GM06990 (cell line): ENCODE data around the gene BTG3.

ENCODE experiments used
- DNase-seq: peaks from one replicate; pipeline ENCODE4 v3.0.0-alpha.2; 2011; ENCODE audit not compliant: insufficient read length; ENCODE audit errors: extremely low read depth
- H3K27me3 ChIP-seq: replicated peaks from 2 replicates; pipeline ENCODE4 v1.6.0; 2011; ENCODE audit warnings: low read length; ENCODE audit not compliant: control insufficient read depth, insufficient read depth
- H3K36me3 ChIP-seq: 2 replicates; pipeline ENCODE4 v1.5.1; 2011; ENCODE audit warnings: low read length; ENCODE audit not compliant: control insufficient read depth, insufficient read depth
- H3K4me3 ChIP-seq: replicated peaks from 2 replicates; pipeline ENCODE4 v1.5.1; 2011; ENCODE audit warnings: low read depth, mild to moderate bottlenecking, control low read depth, low read length
- CTCF ChIP-seq: IDR thresholded peaks from 2 replicates; pipeline ENCODE4 v1.5.1; 2011; ENCODE audit warnings: low read length, control low read depth, mild to moderate bottlenecking, inconsistent platforms; ENCODE audit not compliant: insufficient read depth, poor library complexity, severe bottlenecking

The BTG3 gene

GRCh38 chr21:17616831-17617230, 4.1 kb upstream of the BTG3 start:
- DNase-seq: no peak
- no peaks in the 10 kb centered on the region for H3K27me3 ChIP-seq
- no peak for TF ChIP-seq CTCF
- H3K36me3 ChIP-seq: no peaks in the 10 kb centered on the region
- no peak overlapping the region for H3K4me3 ChIP-seq

GRCh38 chr21:17613242-17613676, 558 bp upstream of the BTG3 start:
- Histone ChIP-seq H3K4me3 (peak overlapping the region; percentile 90), H3K36me3 (0 out of 2 replicates have a peak, but pooled peaks cover 1% of the 10 kb centered on the region), H3K27me3 (no peaks in the 10 kb centered on the region)
- no peak for DNase-seq
- TF ChIP-seq CTCF: no peak

- no peak for TF ChIP-seq CTCF
- H3K4me3 ChIP-seq: peak overlapping the region; percentile 90
- H3K36me3 ChIP-seq: 0 out of 2 replicates have a peak, but pooled peaks cover 1% of the 10 kb centered on the region
- DNase-seq: peak; percentile 54
- H3K27me3 ChIP-seq: no peaks in the 10 kb centered on the region
Observed at GRCh38 chr21:17612023-17612564, 607 bp downstream of the BTG3 start.

GRCh38 chr21:17611414-17612022, 1.2 kb downstream of the BTG3 start:
- Histone ChIP-seq H3K27me3 (no peaks in the 10 kb centered on the region), H3K36me3 (0 out of 2 replicates have a peak, but pooled peaks cover 1% of the 10 kb centered on the region), H3K4me3 (peak overlapping the region; percentile 90)
- TF ChIP-seq CTCF: no peak
- peak; percentile 82 for DNase-seq

- no peak for TF ChIP-seq CTCF
- no peak for DNase-seq
- Histone ChIP-seq H3K36me3 (0 out of 2 replicates have a peak, but pooled peaks cover 1% of the 10 kb centered on the region), H3K27me3 (no peaks in the 10 kb centered on the region), H3K4me3 (peak overlapping the region; percentile 90)
Observed at GRCh38 chr21:17610911-17611310, 1.8 kb downstream of the BTG3 start.
